K562 (cell line): ENCODE measurements around the gene PDCL3. TPM values are rescaled to one million over a fixed set of nuclear protein-coding genes. Genes with fewer than 3 reads are reported as not detected.

Experiments used
- ATAC-seq: fragments of 200-7000 bp; cut with Tn5 transposase; 3 replicates; pipeline ENCODE4 v1.9.1; 2020; ENCODE audit warnings: moderate library complexity
- BruUV-seq: library from RNA; stranded (reverse); fragments of 400-500 nt; replicated peaks from 2 replicates; lab custom pipeline; 2021; lab: Mats Ljungman, UMichigan
- CTCF ChIA-PET: fragments of 300-600 bp; formaldehyde crosslinking; extraction: SDS; loops from one replicate; lab custom pipeline; 2021; ENCODE audit warnings: low intra/inter-chr PET ratio; lab: Yijun Ruan, JAX
- POLR2A ChIA-PET: fragments of 300-600, 350-650 bp; sonication (Branson Sonifier 250); formaldehyde crosslinking; extraction: SDS; loops from one replicate; lab custom pipeline; 2021; ENCODE audit warnings: antibody characterized with exemption, inconsistent platforms; lab: Yijun Ruan, JAX
- DNase-seq, 4 experiments: peaks; one replicate each; pipeline versions ENCODE4 v3.0.0 to v3.0.0-alpha.2; 2011 to 2018; ENCODE audit warnings: low spot score in 3 of 4, mixed read lengths in 3 of 4; ENCODE audit errors: extremely low read depth in 1 of 4
- FAIRE-seq: peaks from 2 replicates; lab custom pipeline; 2011; peaks lifted over from hg19 to GRCh38; lab: Jason Lieb, UNC
- H2AFZ ChIP-seq: 2 replicates; pipeline ENCODE4 v1.6.0; 2011; ENCODE audit warnings: low read depth, low read length, control low read depth, inconsistent platforms
- H3K27ac ChIP-seq: fragments of 200-600 bp; 3 replicates; pipeline ENCODE4 v1.8.0; 2011; ENCODE audit warnings: low read depth, mild to moderate bottlenecking, control low read depth, inconsistent platforms, low read length, moderate library complexity, mixed read lengths; ENCODE audit errors: extremely low read depth
- H3K27me3 ChIP-seq, 2 experiments: fragments of 300-600 bp in 1 of 2; 2 replicates in 1 of 2; 3 replicates in 1 of 2; pipeline versions ENCODE4 v1.6.0 to v1.8.0; 2011; ENCODE audit warnings: inconsistent platforms in 2 of 2, low read length in 2 of 2, mild to moderate bottlenecking in 1 of 2, mixed read lengths in 1 of 2, moderate library complexity in 1 of 2; ENCODE audit not compliant: control insufficient read depth in 2 of 2, insufficient read depth in 2 of 2
- H3K36me3 ChIP-seq: fragments of 300-600 bp; 3 replicates; pipeline ENCODE4 v1.8.0; 2011; ENCODE audit warnings: mild to moderate bottlenecking, low read length, inconsistent platforms; ENCODE audit not compliant: control insufficient read depth, insufficient read depth
- H3K4me1 ChIP-seq, 2 experiments: fragments of 200-600 bp in 1 of 2; replicated peaks in 1 of 2; 2 replicates in 1 of 2; 3 replicates in 1 of 2; pipeline versions ENCODE4 v1.5.1 to v1.8.0; 2011; ENCODE audit warnings: inconsistent platforms in 2 of 2, low read length in 2 of 2, mild to moderate bottlenecking in 1 of 2, mixed read lengths in 1 of 2, moderate library complexity in 1 of 2; ENCODE audit not compliant: control insufficient read depth in 2 of 2, insufficient read depth in 2 of 2
- H3K4me2 ChIP-seq: 2 replicates; pipeline ENCODE4 v1.6.1; 2011; ENCODE audit warnings: low read length, control low read depth, inconsistent platforms, mixed read lengths; ENCODE audit not compliant: insufficient read depth
- H3K4me3 ChIP-seq: fragments of 200-600 bp; sonication (generic), shearing (Covaris generic); 2 replicates; pipeline ENCODE4 v1.5.1; 2016; ENCODE audit warnings: control low read depth, inconsistent platforms
- H3K79me2 ChIP-seq: fragments of 200-600 bp; 3 replicates; pipeline ENCODE4 v1.8.0; 2011; ENCODE audit warnings: low read length, inconsistent platforms; ENCODE audit not compliant: control insufficient read depth, insufficient read depth
- H3K9ac ChIP-seq, 2 experiments: 2 replicates each; pipeline versions ENCODE4 v1.6.0 to v1.6.1; 2011; ENCODE audit warnings: low read depth in 2 of 2, low read length in 2 of 2, control low read depth in 1 of 2, inconsistent platforms in 1 of 2, mild to moderate bottlenecking in 1 of 2, mixed read lengths in 1 of 2; ENCODE audit not compliant: insufficient read depth in 1 of 2
- H3K9me1 ChIP-seq: one replicate; pipeline ENCODE4 v1.6.0; 2011; ENCODE audit warnings: inconsistent platforms, mild to moderate bottlenecking, low read length, moderate library complexity; ENCODE audit not compliant: control insufficient read depth, insufficient read depth
- H3K9me3 ChIP-seq: replicated peaks from 2 replicates; pipeline ENCODE4 v1.5.1; 2011; ENCODE audit warnings: low read depth, low read length, inconsistent platforms; ENCODE audit not compliant: control insufficient read depth, insufficient read depth
- H4K20me1 ChIP-seq: replicated peaks from 2 replicates; pipeline ENCODE4 v1.6.1; 2011; ENCODE audit warnings: low read length, inconsistent platforms, mixed read lengths; ENCODE audit not compliant: control insufficient read depth, insufficient read depth
- ARID4B ChIP-seq: sonication (generic); formaldehyde crosslinking; IDR thresholded peaks from 2 replicates; pipeline ENCODE4 v1.8.0; 2022; ENCODE audit warnings: mild to moderate bottlenecking, missing genetic modification reagents
- BRCA1 ChIP-seq, 2 experiments: fragments of 450-650 bp in 1 of 2; sonication (generic) in 1 of 2; formaldehyde crosslinking in 1 of 2; IDR thresholded peaks; 2 replicates each; pipeline versions ENCODE4 v1.5.0 to v1.6.1; 2017 to 2020; ENCODE audit warnings: mild to moderate bottlenecking in 1 of 2, missing genetic modification reagents in 1 of 2
- CHD1 ChIP-seq: fragments of 200-600 bp; sonication (generic); IDR thresholded peaks from one replicate; pipeline ENCODE4 v1.6.1; 2012; ENCODE audit warnings: mild to moderate bottlenecking, moderate library complexity, low read length, inconsistent platforms
- FUS ChIP-seq: fragments of 200-400 bp; formaldehyde crosslinking; optimal IDR thresholded peaks from 2 replicates; pipeline ENCODE3; 2017; ENCODE audit warnings: low read depth, low read length
- GTF2E2 ChIP-seq: fragments of 200-800 bp; sonication (Bioruptor generic); IDR thresholded peaks from 2 replicates; pipeline ENCODE4 v1.6.1; 2016; ENCODE audit warnings: missing genetic modification characterization, missing compliant biosample characterization
- HDAC8 ChIP-seq: fragments of 450-650 bp; IDR thresholded peaks from 2 replicates; pipeline ENCODE4 v1.6.1; 2016; ENCODE audit warnings: mild to moderate bottlenecking, missing genetic modification characterization, moderate library complexity, missing compliant biosample characterization
- HMGN3 ChIP-seq: IDR thresholded peaks from 2 replicates; pipeline ENCODE4 v1.6.1; 2011; ENCODE audit warnings: borderline replicate concordance, low read depth, mild to moderate bottlenecking, mixed read lengths, low read length; ENCODE audit not compliant: insufficient read length; ENCODE audit errors: extremely low read depth
- MEF2A ChIP-seq: IDR thresholded peaks from 2 replicates; pipeline ENCODE4 v1.6.1; 2011; ENCODE audit warnings: low read depth, mild to moderate bottlenecking, low read length, moderate library complexity; ENCODE audit not compliant: control insufficient read depth
- NUFIP1 ChIP-seq: fragments of 450-650 bp; IDR thresholded peaks from 2 replicates; pipeline ENCODE4 v1.6.1; 2018; ENCODE audit not compliant: partially characterized antibody
- POLR2B ChIP-seq: fragments of 450-650 bp; IDR thresholded peaks from 2 replicates; pipeline ENCODE4 v1.6.1; 2018; ENCODE audit warnings: low read depth; ENCODE audit not compliant: partially characterized antibody
- PTRF ChIP-seq: fragments of 450-650 bp; IDR thresholded peaks from 2 replicates; pipeline ENCODE4 v1.6.1; 2016; ENCODE audit warnings: mild to moderate bottlenecking, missing genetic modification characterization, missing compliant biosample characterization
- RBM25 ChIP-seq: fragments of 200-400 bp; formaldehyde crosslinking; IDR thresholded peaks from 2 replicates; pipeline ENCODE4 v1.6.1; 2018; ENCODE audit warnings: low read length, low read depth, moderate library complexity; ENCODE audit not compliant: severe bottlenecking
- RCOR1 ChIP-seq, 2 experiments: IDR thresholded peaks; 2 replicates each; pipeline ENCODE4 v1.6.1; 2012; ENCODE audit warnings: low read depth in 2 of 2, low read length in 2 of 2, borderline replicate concordance in 1 of 2, improper control_type of control experiment in 1 of 2
- SMARCC2 ChIP-seq: fragments of 450-650 bp; IDR thresholded peaks from 2 replicates; pipeline ENCODE4 v1.6.1; 2017; ENCODE audit warnings: antibody characterized with exemption, moderate library complexity, mild to moderate bottlenecking, low read depth
- SPI1 ChIP-seq: IDR thresholded peaks from 2 replicates; pipeline ENCODE4 v1.6.1; 2011; ENCODE audit warnings: low read depth, low read length, control low read depth, borderline replicate concordance
- TAF7 ChIP-seq: fragments of 450-650 bp; IDR thresholded peaks from 2 replicates; pipeline ENCODE4 v1.6.1; 2016; ENCODE audit warnings: missing genetic modification characterization, missing compliant biosample characterization
- ZNF134 ChIP-seq: fragments of 250-450 bp; sonication (Bioruptor Pico); conservative IDR thresholded peaks from 2 replicates; pipeline ENCODE4 v1.4.0; 2020
- ZNF23 ChIP-seq: fragments of 250-450 bp; sonication (Bioruptor Pico); IDR thresholded peaks from 2 replicates; pipeline ENCODE4 v1.4.0; 2020; ENCODE audit warnings: mild to moderate bottlenecking
- ZNF253 ChIP-seq: fragments of 250-450 bp; sonication (Bioruptor Pico); conservative IDR thresholded peaks from 2 replicates; pipeline ENCODE4 v1.6.1; 2021; ENCODE audit warnings: mild to moderate bottlenecking
- ZNF551 ChIP-seq: fragments of 250-450 bp; sonication (Bioruptor Pico); IDR thresholded peaks from 2 replicates; pipeline ENCODE4 v1.5.0; 2021; ENCODE audit warnings: mild to moderate bottlenecking, moderate library complexity
- WGBS: fragments of 100-300 bp; shearing (Covaris generic); methylation state at CpG from one replicate; pipeline ENCODE4 v1.1.6; 2016; ENCODE audit warnings: low coverage, mixed read lengths; ENCODE audit not compliant: insufficient coverage; ENCODE audit errors: missing lambda C conversion rate; 5-methylcytosine and 5-hydroxymethylcytosine counted together
- in situ Hi-C: fragments of 300-500 bp; cut with MboI; formaldehyde crosslinking; loops from 4 replicates; pipeline ENCODE4 v1.15.0; 2018; ENCODE audit warnings: inconsistent platforms, mixed read lengths
- intact Hi-C: fragments of 100-400 bp; cut with micrococcal nuclease; formaldehyde crosslinking; loops from 2 replicates; pipeline ENCODE4 v1.14.2; 2022
- polyA plus RNA-seq, 8 experiments: library from polyadenylated mRNA; depleted of rRNA in 4 of 8; stranded (reverse) in 5 of 8; unstranded in 3 of 8; fragments of >200 nt; fragmentation: Nextera tagmentation in 2 of 8; fragmentation: Illumina TruSeq in 1 of 8; extraction: Ambion mirVana in 2 of 8; extraction: Trizol in 1 of 8; gene quantifications; 2 replicates each; pipeline versions ENCODE4 v1.2.1 to v1.2.3, GENCODE V29; 2011 to 2014; ENCODE audit warnings: inconsistent platforms in 1 of 8, missing spikeins in 1 of 8
- total RNA-seq, 7 experiments: library from RNA; depleted of rRNA in 6 of 7; stranded (reverse); fragments of >200 nt in 6 of 7; fragmentation: Illumina TruSeq in 2 of 7; extraction: Trizol in 2 of 7; gene quantifications; 2 replicates each; pipeline versions ENCODE4 v1.2.1 to v1.2.3, GENCODE V29; 2011 to 2021; ENCODE audit warnings: low replicate concordance in 1 of 7

Gene PDCL3
- total and polyA plus RNA-seq, 9 of the 15 experiments (the other 6 are each of a cell fraction or from before 2014, with no cell fraction given), result 16.6 to 76.7 (median 26.9) TPM

GRCh38 chr2:100529176-100529575 is 33.6 kb upstream of the PDCL3 start:
- H2AFZ ChIP-seq, result no peak overlapping the region
- no peaks in the 10 kb centered on the region for H3K9me3 ChIP-seq
- no TSS peak for BruUV-seq
- DNase-seq (no peak), FAIRE-seq (no peak), ATAC-seq (no peak)
- no peak overlapping the region for H3K9ac ChIP-seq
- TF ChIP-seq GTF2E2 (tag), result no peak
- TF ChIP-seq SMARCC2, result no peak
- TF ChIP-seq SPI1, result no peak
- TF ChIP-seq ARID4B (CRISPR knock-in tag), result no peak
- no peak for TF ChIP-seq RCOR1 (IDR thresholded peaks at IDR 0.05; ENCODE audit: borderline replicate concordance in 1 of 2, low read depth in 2 of 2, low read length in 2 of 2)
- TF ChIP-seq ZNF551 (CRISPR knock-in tag), result no peak
- TF ChIP-seq TAF7 (tag), result no peak
- no peak for TF ChIP-seq BRCA1 (IDR thresholded peaks at IDR 0.05)
- no peak for TF ChIP-seq BRCA1 (CRISPR knock-in tag; IDR thresholded peaks at IDR 0.05)
- no peak for TF ChIP-seq RBM25
- no peak for TF ChIP-seq PTRF (tag)
- TF ChIP-seq ZNF134, result no peak
- TF ChIP-seq HDAC8 (tag), result no peak
- no peak for TF ChIP-seq NUFIP1
- no peak for TF ChIP-seq FUS
- TF ChIP-seq CHD1, result no peak
- TF ChIP-seq ZNF23 (CRISPR knock-in tag), result no peak
- no peak for TF ChIP-seq ZNF253 (CRISPR knock-in tag)
- TF ChIP-seq MEF2A, result no peak
- TF ChIP-seq HMGN3, result no peak
- no peak for TF ChIP-seq POLR2B
- no peaks in the 10 kb centered on the region for H3K79me2 ChIP-seq
- H3K4me1 ChIP-seq, result no peaks in the 10 kb centered on the region; a peak in 1 of 5 replicates
- H3K27me3 ChIP-seq, result peaks cover 3 to 10% of the 10 kb centered on the region in 2 experiments; a peak in 3 of 5 replicates
- WGBS, result 13% methylated on average over 8 of the region's 8 CpGs
- no peaks in the 10 kb centered on the region for H3K9me1 ChIP-seq
- ChIA-PET POLR2A (interaction anchor here (1.1 kb wide), 1 partner anchor 10 kb away, joined by 3 read pairs; no protein-coding TSS in a partner anchor), CTCF (no interaction called here)
- in situ Hi-C loops (no loop called here), intact Hi-C loops (no loop called here)
- H4K20me1 ChIP-seq, result no peaks in the 10 kb centered on the region
- no peaks in the 10 kb centered on the region for H3K36me3 ChIP-seq
- H3K27ac ChIP-seq, result no peak overlapping the region
- no peak overlapping the region for H3K4me3 ChIP-seq
- no peak overlapping the region for H3K4me2 ChIP-seq
